ENCODE measurements around the gene TFAP2C. TPM values are rescaled to one million over a fixed set of nuclear protein-coding genes. Genes with fewer than 3 reads are reported as not detected.

Gene TFAP2C
- total and polyA plus RNA-seq, 10 of the 15 experiments (the other 5 are each of a cell fraction or from before 2014, with no cell fraction given) = 0.49 TPM; not detected in 9

DNA sequence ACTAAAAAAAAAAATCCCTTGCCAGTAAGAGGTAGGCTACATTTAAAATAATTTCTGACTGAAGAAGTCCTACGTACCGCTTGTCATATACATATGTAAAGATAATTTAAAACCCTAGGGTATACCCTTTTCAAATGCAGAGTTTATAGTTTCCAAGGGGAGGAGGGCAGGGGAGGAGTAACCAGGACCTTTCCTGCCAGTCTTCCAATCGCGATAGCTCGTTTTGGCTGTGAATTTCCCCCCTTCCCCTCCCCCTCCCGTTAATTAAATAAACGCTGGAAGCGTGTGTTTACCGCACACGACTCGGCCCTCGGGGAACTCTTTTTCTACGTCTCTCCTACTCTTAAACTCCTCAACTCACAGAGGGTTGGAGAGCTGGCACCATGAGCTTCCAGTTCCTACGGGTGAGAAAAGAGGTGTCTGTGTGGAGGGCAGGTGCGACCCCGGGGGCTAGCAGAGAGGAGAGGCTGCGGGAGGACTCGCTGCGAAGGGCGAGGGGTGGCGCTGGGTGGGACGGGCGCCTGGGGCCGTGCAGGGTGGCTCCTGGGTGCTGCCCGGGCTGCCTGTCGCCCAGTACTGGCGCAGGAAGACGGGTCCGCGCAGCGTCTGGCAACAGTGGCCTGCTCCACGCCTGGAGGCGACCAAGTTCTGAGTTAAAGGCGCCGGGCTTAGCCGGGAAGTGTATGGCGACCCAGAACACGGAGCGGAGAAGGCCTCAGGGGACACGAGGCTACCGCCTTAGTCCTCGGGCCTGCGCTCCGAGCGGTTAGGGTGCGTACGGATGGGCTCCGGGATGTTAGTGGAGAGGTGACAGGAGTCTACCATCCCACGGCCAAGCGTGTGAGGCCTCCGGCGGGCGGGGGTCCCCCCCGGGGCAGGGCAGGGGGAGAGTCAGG lies 4.1 kb upstream of the TFAP2C start:
- ChIA-PET CTCF (no interaction called here), SMC1A (ENCODE audit: uncharacterized antibody, unreplicated experiment) (interaction anchor here (0.7 kb wide), 1 partner anchor 1315 kb away, joined by 3 read pairs; no protein-coding TSS in a partner anchor), POLR2A (no interaction called here), RAD21 (ENCODE audit: unreplicated experiment) (no interaction called here)
- ATAC-seq (no peak), FAIRE-seq (no peak), DNase-seq (ENCODE audit: low read depth, low spot score) (no peak)
- Histone ChIP-seq H3K4me3 (no peak overlapping the region), H3K4me1 (ENCODE audit: control insufficient read depth, insufficient read depth, low read length) (no peaks in the 10 kb centered on the region), H4K20me1 (ENCODE audit: control insufficient read depth, insufficient read depth) (no peaks in the 10 kb centered on the region), H3K27me3 (replicated peaks in 1 of 2; ENCODE audit: control insufficient read depth in 2 of 2, insufficient read depth in 2 of 2, low read length in 1 of 2) (peaks cover 14 to 18% of the 10 kb centered on the region in 2 experiments; a peak in 3 of 4 replicates), H3K4me2 (ENCODE audit: control insufficient read depth, insufficient read depth) (no peak overlapping the region), H3K9me3 (replicated peaks; ENCODE audit: control insufficient read depth, insufficient read depth, low read length) (no peaks in the 10 kb centered on the region), H3K36me3 (ENCODE audit: control insufficient read depth in 2 of 2, insufficient read depth in 2 of 2, low read length in 1 of 2) (no peaks in the 10 kb centered on the region), H2AFZ (ENCODE audit: control insufficient read depth, low read depth, low read length) (no peak overlapping the region), H3K27ac (ENCODE audit: control insufficient read depth, insufficient read depth) (no peak overlapping the region), H3K79me2 (ENCODE audit: control insufficient read depth, insufficient read depth, low read length) (no peaks in the 10 kb centered on the region), H3K9ac (ENCODE audit: control insufficient read depth, insufficient read depth, low read length) (no peak overlapping the region)
- TF ChIP-seq SREBF2 (IDR thresholded peaks at IDR 0.05; ENCODE audit: low read length) = no peak
- TF ChIP-seq CHD2 (IDR thresholded peaks at IDR 0.05; ENCODE audit: borderline replicate concordance, low read depth, low read length) = no peak
- TF ChIP-seq FOS (IDR thresholded peaks at IDR 0.05; ENCODE audit: borderline replicate concordance, extremely low read depth, insufficient read length) = no peak
- TF ChIP-seq ZNF384 (IDR thresholded peaks at IDR 0.05; ENCODE audit: borderline replicate concordance, low read depth, low read length) = no peak
- WGBS (ENCODE audit: insufficient coverage, insufficient replicate concordance, low lambda C conversion rate, missing lambda C conversion rate) = 34% methylated on average over 40 of the region's 54 CpGs
- no TSS peak for BruUV-seq (replicated peaks)
- in situ Hi-C loops (cut with MboI) (no loop called here), intact Hi-C loops (cut with micrococcal nuclease; ENCODE audit: unreplicated experiment) (no loop called here)

DNA sequence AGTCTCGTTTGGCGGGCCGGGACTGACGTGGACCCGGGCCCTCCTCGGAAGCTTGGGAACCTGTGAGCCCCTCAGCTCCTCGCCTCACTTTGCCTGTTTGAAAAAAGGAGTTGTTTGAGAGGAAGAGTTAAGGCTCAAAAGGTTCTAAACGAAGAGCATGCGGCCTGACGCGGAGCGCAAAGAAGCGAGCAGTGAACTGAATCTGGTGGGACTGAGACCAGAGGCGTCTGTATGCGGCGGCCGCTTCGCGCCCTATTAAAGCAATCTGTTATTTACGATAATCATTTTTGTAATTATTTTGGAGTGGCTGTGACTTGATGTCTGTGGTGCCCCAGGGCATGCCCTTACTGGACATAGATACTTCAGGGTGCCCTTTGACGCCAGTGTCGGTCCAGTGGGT lies 3.3 kb upstream of the TFAP2C start:
- no peak for FAIRE-seq
- SMC1A ChIA-PET (ENCODE audit: uncharacterized antibody, unreplicated experiment) = no interaction called here
- RAD21 ChIA-PET (ENCODE audit: unreplicated experiment) = no interaction called here
- TF ChIP-seq EED (IDR thresholded peaks at IDR 0.05; ENCODE audit: low read depth) (no peak), NBN (IDR thresholded peaks at IDR 0.05) (no peak), HCFC1 (IDR thresholded peaks at IDR 0.05; ENCODE audit: low read length) (no peak), HDAC6 (IDR thresholded peaks at IDR 0.05; ENCODE audit: unreplicated experiment) (no peak), NR2C1 (IDR thresholded peaks at IDR 0.05) (no peak)
- Histone ChIP-seq H3K4me1 (ENCODE audit: control insufficient read depth, insufficient read depth, low read length) (no peaks in the 10 kb centered on the region), H3K79me2 (ENCODE audit: control insufficient read depth, insufficient read depth, low read length) (no peaks in the 10 kb centered on the region), H3K4me3 (no peak overlapping the region), H2AFZ (ENCODE audit: control insufficient read depth, low read depth, low read length) (no peak overlapping the region), H3K27ac (ENCODE audit: control insufficient read depth, insufficient read depth) (no peak overlapping the region), H3K4me2 (ENCODE audit: control insufficient read depth, insufficient read depth) (no peak overlapping the region), H3K36me3 (ENCODE audit: control insufficient read depth in 2 of 2, insufficient read depth in 2 of 2, low read length in 1 of 2) (no peaks in the 10 kb centered on the region), H3K9me3 (replicated peaks; ENCODE audit: control insufficient read depth, insufficient read depth, low read length) (no peaks in the 10 kb centered on the region), H3K27me3 (replicated peaks in 1 of 2; ENCODE audit: control insufficient read depth in 2 of 2, insufficient read depth in 2 of 2, low read length in 1 of 2) (peaks cover 14 to 18% of the 10 kb centered on the region in 2 experiments; a peak in 3 of 4 replicates), H4K20me1 (ENCODE audit: control insufficient read depth, insufficient read depth) (no peaks in the 10 kb centered on the region), H3K9ac (ENCODE audit: control insufficient read depth, insufficient read depth, low read length) (no peak overlapping the region)
- DNase-seq (ENCODE audit: low read depth, low spot score) = no peak
- WGBS (ENCODE audit: insufficient coverage, insufficient replicate concordance, low lambda C conversion rate, missing lambda C conversion rate) = 25% methylated on average over 22 of the region's 22 CpGs
- in situ Hi-C loops (cut with MboI) = no loop called here
- BruUV-seq (replicated peaks) = no TSS peak
- intact Hi-C loops (cut with micrococcal nuclease; ENCODE audit: unreplicated experiment) = no loop called here
- POLR2A ChIA-PET = no interaction called here
- ATAC-seq = no peak
- CTCF ChIA-PET = no interaction called here

Data from GM12878 (cell line).